ENCODE measurements around the gene MYD88.
"Not testable (repeated sequence)": the region's sequence is repeated elsewhere in the genome, so short reads cannot be mapped to it uniquely, and the experiment has no call there.

MYD88 gene

DNA sequence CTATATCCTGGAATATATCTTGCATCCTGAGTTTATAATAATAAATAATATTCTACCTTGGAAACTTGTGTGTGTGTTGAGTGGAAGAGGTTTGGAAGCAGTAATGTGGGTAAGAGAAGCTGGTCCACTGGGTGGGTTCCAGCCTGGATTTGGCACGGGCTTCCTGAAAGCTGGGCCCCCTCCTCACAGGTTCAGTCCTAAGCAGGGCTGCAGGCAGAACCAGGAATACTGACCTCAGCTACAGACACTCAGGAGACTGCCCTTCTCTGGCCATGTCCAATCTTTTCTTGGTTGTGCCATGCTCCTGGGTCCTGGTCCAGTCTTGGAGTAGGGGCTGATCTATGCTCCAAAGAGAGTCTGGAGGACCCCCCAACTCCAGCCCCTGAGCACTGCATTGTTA lies 4.5 kb downstream of the MYD88 start:
- no peak for DNase-seq (ENCODE audit: low read depth)

DNA sequence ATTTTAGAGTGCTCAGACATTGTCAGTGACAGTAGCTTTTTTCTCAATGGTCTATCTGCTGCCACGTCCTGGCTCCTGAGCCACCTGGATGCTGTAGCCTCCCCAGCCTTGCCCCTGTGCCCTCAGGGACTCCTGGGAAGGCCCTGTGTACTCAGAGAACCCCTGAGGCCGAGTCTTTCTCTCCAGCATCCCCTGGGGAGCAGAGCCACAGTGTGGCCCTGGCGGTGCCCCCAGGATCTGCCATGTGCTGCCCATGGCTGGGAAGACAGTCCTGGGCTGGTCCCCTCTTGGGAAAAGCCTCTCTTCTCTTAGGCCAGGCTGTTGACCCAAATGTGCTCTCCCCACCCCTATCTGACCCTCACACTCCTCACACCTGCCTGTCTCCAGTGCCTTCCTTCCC lies 5.0 kb downstream of the MYD88 start:
- no peak for DNase-seq (ENCODE audit: low read depth)

DNA sequence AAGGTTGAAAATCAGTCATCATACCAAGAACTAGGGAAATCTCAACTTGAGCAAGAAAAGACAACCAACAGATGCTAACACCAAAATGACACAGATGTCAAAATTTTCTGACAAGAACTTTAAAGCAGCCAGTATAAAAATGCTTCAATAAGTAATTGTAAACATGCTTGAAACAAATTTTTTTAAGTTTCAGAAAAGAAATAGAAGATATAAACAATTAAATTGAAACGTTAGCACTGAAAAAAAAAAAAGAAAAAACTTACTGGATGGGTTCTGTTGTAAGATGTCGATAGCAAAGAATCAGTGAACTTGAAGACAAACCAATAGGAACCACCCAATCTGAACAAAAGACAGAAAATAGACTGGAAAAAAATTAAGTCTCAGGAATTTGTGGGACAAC lies 8.0 kb downstream of the MYD88 start:
- DNase-seq (ENCODE audit: low read depth) = no peak

DNA sequence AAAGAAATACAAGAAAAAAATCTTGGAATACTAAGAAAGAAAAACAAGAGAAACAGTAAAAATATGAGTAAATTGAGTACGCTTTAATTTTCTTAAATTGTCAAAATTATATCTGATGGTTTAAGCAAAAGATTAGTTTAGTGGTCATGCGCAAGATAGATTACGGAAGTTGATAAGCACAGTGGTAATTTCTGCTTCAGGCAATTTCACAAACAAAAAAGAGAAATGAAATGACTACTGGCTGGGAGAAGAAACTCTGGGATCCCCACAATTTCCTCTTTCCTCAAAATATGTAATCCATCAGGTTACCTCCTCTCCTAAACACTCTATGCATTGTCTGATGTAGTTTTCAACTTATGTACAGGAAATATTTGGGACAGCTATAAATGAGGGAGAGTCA lies 9.0 kb downstream of the MYD88 start:
- no peak for DNase-seq (ENCODE audit: low read depth)

DNA sequence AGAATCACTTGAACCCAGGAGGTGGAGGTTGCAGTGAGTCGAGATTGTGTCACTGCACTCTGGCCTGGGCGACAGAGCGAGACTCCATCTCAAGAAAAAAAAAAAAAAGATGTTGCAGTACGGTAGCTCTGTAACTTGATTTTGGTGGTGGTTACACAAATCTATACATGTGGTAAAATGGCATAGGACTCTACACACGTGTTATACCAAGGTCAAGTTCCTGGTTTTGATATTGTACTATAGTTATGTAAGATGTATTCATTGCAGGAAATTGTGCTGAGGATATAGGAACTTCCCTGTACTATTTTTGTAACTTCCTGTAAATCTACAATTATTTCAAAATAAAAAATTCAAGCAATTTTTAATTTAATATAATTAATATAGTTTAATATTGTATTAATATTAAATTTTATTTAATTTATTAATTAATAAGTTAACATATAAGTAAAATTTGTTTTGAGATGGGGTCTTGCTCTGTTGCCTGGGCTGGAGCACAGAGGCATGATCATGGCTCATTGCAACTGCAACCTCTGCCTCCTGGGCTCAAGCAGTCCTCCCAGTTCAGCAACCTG lies 9.9 kb downstream of the MYD88 start:
- no peak for DNase-seq (ENCODE audit: low read depth)

DNA sequence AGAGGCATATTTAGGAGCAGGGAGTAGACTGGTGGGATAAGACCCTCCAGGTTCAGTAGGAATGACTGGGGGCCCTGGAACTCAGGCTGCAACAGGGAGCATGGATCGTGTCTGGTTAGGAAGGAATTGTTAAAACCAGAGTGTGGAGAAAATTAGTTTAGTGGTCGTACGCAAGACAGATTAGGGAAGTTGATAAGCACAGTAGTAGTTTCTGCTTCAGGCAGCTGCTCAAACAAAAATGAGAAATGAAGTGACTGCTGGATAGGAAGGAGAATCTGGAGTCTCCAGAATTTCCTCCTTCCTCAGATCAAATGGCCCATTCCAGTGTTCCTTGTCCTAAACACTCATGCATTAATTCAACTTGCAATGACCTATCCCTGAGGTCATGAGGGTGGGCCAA lies 11.2 kb downstream of the MYD88 start:
- DNase-seq (ENCODE audit: low read depth) = no peak

DNA sequence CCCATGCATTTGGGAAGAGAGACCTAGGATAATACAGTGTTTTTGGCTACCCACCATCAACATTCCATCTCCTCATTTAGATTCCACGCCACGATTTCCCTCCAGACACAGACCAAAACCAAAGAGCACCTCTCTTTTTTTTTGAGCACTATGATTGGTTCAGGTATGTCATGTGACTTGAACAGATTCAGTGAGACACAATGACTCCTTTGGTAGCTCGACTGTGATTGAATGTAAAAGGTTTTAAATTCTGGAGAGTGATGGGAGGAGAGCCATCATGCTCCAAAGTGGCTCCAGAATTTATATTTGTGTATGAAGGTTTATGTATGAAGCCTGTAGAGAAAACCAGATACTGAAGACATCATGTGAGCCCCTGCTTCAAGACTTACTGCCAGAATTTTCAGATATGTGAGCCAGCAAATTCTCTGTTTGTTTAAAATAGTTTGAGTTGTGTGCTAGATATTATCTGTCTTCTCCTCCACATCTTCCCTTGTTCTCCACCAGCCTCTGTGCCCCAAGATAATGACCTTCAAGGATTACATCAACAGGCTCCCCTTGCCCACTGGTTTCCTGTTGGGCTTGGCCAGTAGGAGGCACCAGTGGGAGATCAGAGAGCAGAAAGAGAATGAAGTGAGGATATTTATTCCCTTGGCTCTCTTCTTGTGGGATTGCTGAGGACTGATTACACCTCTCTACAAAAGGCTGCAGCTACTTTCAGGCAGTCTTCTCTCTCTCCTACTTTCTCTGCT lies 12.5 kb downstream of the MYD88 start:
- no peak for DNase-seq (ENCODE audit: low read depth)

DNA sequence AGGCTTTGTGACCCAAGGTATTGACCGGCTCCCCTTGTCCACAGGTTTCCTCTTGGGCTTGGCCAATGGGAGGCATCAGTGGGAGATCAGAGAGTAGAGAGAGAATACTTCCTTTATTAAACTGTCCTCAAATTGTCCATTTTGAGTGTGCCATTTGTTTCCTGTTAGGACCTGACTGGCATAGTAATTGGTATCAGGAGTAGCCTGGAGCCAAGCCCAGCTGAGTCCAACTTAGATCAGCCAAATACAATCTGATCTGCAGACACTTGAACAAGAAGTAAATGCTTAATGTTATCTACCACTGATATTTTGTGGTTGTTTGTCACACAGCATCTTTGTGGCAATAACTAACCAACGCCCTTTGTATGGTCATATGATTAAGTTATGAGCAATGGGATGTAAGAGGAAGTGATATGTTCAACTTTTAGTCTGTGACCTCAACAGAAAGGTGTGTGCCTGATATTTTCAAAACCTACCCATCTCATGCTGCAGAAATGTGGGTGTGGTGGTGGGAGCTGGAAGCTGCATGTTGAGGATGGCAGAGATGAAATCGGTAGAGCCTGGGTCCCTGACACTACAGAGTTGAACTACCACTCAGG lies 13.3 kb downstream of the MYD88 start:
- no peak for DNase-seq (ENCODE audit: low read depth)

DNA sequence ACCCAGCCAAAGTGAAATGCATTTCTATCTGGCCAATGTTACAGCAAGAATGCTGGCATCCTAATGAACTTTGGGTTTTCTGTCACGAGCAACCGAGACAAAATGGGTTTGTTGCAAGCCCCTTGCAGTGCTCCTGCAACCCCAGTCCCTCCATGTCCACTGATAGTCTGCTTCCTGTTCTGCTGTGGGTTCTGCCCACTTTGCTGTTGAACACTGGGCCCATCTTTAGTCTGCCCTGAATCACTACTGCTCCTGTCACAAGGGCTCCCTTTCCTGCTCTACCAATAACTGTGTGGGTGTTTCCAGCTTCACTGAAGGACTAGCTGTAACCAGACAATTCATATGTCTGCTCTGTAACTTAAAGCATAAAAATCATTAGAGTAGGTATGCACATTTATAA lies 14.1 kb downstream of the MYD88 start:
- no peak for DNase-seq (ENCODE audit: low read depth)

DNA sequence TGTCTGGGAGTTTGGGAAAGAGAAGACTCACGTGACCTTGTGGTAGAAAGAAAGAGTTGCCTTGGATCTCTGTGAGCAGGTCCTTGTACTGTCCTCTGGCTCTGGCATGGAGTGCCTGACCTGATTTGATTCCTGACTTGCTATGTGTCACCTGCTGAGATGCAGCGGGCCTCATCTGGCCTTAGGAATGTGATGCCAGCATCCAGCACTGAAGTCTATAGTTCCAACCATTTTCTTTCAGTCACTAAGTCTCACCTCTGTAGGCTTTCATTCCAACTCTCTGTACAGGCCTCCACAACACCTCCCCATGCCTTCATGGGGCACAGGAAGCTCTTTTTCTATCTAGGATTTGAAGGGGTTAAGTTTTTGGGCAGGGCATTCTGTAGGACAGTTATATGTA lies 14.8 kb downstream of the MYD88 start:
- DNase-seq (ENCODE audit: low read depth) = no peak

DNA sequence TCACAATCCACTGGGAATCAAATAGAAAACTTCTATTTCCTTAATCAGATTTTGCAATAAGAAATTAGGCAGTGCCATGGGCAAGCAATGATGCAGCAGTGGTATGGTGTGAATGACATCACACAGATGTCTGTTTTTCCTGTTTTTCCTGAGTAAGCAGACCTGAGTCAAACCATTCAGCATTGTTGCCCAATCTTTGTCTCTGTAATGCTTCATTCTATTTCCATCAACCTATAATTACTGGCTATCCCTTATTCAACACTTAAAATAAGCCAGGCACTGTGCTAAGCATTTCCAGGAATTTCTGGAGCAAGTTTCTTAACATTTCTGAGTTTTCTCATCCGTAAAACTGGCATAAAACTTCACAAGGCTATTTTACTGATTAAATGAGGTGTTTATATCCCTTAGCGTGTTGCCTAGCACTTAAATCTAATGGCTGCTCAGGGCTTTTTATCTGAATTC lies 15.6 kb downstream of the MYD88 start:
- DNase-seq (ENCODE audit: low read depth) = no peak

DNA sequence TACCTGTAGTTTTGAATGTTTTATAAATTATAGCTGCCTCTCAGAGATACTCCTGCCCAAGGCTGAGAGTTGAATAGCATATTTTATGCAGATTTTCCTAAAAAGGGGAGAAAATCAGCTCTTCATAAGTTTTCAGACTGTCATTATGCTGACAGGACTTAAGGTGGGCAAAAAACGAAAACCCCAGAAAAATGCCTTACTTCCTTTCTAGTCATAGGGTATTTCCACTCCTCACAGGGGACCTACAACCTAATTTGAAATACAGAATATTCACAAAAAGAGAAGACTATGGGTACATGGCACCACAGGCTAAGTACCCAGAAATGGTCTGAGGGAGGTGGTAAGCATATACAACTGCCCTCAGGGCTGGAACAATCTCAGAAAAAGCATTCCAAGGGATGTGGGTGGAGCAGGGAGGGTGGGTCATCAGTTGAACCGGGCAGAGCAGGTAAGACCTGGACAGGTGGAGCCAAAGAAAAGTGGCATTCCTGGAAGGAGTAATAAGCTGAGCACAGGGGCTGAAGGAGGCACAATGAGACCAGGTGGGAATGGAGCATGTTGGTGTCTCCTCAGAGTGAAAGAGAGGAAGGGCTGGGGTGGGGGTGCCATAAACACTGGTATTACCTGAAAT lies 16.3 kb downstream of the MYD88 start:
- no peak for DNase-seq (ENCODE audit: low read depth)

DNA sequence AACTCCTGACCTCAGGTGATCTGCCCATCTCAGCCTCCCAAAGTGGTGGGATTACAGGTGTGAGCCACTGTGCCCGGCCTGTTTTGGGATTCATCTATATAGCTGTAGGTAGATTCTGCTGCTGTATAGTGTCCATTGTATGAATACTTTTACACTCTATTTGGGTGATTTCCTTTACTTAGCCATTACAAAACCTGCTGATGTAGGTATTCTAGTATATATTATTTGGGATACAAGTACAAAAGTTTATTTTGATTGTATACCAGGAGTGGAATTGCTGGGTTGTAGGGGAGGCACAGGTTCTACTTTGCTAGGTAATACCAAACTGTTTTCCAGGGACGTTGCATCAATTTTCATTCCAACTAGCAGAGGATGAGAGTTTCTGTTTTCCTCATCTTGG lies 17.4 kb downstream of the MYD88 start:
- no peak for DNase-seq (ENCODE audit: low read depth)

DNA sequence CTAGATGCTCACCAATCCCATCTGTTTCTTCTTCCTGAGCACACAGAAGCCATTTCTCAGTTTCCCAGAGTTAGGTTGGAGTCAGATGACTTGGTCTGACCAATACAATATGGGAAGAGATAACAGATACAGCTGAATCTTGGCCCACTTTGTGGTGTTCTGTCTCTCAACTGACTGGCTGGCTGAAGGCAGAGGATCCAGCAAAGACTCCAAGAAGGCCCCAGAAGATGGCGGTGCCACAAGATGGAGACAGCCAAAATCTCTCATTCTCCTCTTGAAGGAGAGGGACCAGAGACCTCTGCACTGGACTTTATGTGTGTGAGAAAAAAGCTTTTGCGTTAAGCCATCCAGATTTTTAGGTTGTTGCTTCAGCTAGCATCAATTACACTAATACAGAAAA lies 18.7 kb downstream of the MYD88 start:
- no peak for DNase-seq (ENCODE audit: low read depth)

DNA sequence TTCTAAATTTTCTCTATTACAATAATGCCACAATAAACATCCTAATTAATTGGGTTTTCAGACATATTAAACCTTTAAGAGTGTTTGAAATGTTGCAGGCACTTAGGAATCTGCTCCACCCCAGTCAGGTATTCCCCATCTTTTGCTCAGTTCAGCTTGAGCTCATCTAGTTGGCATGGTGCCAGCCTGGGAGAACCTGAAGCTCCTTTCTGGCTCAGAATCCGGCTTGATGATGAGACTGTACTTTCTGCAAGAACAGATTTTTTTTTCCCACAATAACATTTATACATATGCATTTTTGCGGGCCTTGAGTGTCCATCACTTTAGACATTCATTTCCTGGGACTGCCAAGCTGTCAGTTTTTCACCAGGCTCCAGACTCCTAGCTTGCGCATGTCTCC lies 19.1 kb downstream of the MYD88 start:
- DNase-seq (ENCODE audit: low read depth) = no peak

DNA sequence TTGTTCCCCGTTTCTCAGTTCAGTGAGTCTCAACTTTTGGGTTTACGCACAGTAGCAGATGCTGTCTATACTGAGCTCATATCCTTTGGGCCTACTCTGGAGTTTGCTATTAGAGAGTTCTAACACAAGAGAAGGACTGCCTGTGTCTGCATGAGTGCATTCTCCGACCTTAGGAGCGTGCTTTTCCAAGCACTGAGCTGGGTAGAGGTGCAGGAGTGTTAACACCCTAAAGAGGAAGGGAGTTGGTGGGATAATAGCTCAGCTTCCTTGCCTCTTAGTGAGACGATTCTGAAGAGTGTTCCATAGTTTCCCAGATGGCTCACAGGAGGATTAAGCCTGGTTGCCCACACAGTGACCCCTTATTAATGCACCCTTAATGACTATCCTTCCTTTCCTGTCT lies 20.0 kb downstream of the MYD88 start:
- no peak for DNase-seq (ENCODE audit: low read depth)

DNA sequence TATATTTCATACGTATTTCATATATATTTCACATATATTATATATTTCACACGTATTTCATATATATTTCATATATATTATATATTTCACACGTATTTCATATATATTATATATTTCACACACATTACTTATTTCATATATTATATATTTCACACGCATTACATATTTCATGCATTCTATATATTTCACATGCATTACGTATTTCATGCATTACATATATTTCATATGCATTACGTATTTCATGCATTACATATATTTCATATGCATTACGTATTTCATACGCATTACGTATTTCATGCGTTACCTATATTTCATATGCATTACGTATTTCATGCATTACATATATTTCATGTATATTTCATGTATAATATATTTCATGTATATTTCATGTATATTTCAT lies 22.2 kb downstream of the MYD88 start:
- DNase-seq (ENCODE audit: low read depth) = not testable (repeated sequence)

DNA sequence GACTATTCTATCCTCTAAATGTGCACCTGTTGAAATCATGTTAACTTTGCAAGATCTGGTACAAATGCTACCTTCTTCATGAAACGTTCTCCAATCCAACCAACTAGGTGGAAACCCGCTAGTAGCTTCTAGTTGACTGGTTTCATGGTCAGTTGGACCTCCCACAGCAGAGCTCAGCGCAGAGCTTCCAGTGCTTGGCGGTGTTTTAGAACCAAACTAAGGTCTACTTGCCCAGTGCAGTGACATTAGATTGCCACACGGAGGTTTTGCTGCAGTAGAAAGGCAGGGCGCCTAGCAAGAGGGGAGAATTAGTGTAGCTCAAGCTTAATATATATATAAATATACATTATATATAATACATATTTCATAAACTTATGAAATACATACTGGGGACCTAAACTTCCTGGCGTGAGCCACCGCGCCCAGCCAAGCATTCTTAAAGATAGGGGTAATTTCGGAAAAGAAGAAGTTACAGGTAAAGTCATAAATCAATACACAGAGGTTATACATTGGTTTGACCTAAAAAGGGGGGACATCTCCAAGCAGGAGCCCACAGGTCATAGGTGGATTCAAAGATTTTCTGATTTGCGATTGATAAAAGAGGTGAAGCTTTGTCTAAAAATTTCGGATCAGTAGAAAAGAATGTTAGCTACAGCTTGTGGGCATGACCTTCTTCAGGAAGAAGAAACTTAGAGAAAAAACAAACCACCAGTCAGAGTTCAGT lies 24.8 kb downstream of the MYD88 start:
- DNase-seq (ENCODE audit: low read depth) = no peak

DNA sequence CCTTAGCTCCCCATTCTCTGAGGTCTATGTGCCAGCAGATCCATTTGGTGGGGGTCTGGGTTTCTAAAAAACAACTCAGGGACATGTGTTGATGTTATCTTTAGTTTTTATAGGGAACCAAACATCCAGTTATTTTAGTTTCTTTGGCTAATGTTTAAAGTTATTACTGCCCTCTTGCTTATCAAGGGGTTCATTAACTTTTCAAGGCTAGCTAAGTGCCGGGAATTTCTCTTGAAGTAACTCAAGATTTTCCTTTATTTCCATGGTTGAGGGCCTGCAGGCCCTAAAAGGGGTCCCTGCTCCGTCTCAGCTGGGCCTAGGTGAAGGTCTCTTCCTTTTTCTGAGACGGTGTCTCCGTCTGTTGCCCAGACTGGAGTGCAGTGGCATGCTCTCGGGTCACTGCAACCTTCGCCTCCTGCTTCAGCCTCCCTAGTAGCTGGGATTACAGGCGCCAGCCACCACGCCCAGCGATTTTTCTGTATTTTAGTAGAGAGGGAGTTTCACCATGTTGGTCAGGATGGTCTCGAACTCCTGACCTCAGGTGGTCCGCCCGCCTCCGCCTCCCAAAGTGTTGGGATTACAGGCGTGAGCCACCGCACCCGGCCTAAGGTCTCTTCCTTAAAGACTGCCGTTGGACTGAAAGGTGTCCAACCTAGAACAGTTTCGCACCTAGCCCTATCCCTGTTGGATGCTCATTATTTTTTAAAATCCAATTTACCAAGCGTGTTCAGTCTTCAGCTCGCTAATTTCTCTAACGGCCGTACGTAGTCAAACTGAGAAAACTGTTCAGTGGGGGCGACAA lies 25.6 kb downstream of the MYD88 start:
- DNase-seq (ENCODE audit: low read depth) = no peak

DNA sequence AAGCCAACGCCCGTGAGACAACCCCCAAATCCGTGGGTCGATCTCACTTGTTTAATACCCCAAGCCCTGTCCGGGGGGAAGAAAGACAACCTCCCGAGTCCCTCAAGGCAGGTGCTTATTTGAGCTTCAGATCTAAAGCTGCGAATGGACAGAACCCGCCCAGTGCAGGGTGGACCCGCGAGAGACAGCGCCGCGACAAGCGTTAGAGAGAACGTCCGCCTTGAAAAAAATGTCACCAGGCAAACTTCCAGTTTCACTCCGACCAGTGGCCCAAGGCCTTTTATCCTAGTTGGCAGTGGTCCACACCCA lies 26.1 kb downstream of the MYD88 start:
- no peak for DNase-seq (ENCODE audit: low read depth)

DNA sequence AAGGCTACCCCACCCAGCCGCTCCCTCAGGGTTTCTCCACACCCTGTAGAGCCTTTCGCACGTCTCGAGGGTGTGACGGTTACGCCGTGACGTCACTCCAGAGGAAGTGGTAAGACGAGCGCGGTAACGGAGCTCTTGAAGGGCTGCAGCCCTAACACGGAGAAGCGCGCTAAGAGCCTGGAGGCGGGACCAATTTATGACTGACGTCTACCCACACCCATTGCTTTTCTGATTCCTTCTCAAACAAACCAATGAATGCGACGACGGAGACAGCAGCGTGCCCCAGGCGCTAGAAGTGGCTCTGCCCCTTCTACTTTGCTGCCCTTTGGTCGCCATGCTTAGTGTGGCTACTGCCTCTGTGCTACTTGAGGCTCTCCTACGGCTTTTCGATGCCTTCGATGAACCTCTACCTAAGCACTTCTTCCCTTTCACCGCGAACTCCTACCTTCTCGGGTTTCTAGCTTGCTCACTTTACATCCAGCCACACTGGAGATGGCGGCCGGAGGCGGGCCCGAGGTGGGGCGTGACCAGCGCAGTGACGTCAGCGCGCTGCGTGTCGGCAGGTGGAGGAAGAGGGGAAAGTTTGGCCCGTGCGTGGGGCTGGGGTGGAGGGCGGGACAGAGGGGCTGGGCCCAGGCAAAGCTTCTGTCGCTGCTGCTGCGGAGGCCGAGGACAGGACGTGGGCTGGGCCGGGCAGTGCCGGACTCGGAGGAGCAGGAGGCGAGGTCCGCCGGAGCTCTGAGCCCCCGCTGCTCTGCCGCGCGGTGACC lies 26.7 kb downstream of the MYD88 start, which contains the start of gene OXSR1:
OXSR1 (plus strand) TSS at position 586 of the 770 bp plus-strand sequence. CDS start 340 bp downstream, outside the sequence.
- peak; percentile 100 for DNase-seq (ENCODE audit: low read depth)

All from fibroblast of the conjunctiva (primary cell).